ENCODE data around the gene EIPR1.

DNA sequence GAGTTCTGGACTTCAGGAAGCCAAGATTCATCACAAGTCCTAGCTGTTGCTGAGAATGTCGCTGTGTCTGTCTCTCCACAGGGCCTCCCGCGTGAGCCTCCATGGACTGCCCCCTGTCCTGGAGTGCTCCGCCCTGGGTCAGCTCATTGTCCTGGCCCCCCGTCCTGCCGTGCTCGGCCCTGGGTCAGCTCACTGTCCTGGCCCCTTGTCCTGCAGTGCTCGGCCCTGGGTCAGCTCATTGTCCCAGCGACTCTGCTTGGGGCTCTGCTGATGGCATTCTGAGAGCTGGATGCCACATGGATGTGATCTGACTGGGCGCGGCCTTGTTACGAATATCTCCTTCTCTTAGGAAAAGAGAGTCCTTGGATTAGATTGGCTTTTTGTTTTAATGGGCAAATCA is 78.5 kb downstream of the EIPR1 start:
- TF ChIP-seq HCFC1 (IDR thresholded peaks at IDR 0.05; ENCODE audit: low read depth, low read length) (no peak), ZSCAN30 (CRISPR knock-in tag; IDR thresholded peaks at IDR 0.05) (no peak), MEF2D (CRISPR knock-in tag; IDR thresholded peaks at IDR 0.05) (no peak), EP300 (IDR thresholded peaks at IDR 0.05; ENCODE audit: low read depth in 2 of 2, low read length in 2 of 2) (no peak), EP300 (CRISPR knock-in tag; IDR thresholded peaks at IDR 0.05; ENCODE audit: borderline replicate concordance) (no peak), ATF2 (CRISPR knock-in tag; IDR thresholded peaks at IDR 0.05) (no peak), MYNN (CRISPR knock-in tag; IDR thresholded peaks at IDR 0.05; ENCODE audit: low read depth) (no peak), RAD21 (CRISPR knock-in tag; IDR thresholded peaks at IDR 0.05) (no peak)

Data from HepG2 (cell line).